Activated naive CD4-positive, alpha-beta T cell treated with anti-CD3 and anti-CD28 coated beads for 36 hours (primary cell): ENCODE data around the gene TRIM69. TPM values are rescaled to one million over a fixed set of nuclear protein-coding genes. Genes with fewer than 3 reads are reported as not detected.

Source experiments
- CTCF ChIA-PET: fragments of 350-600 bp; sonication (Branson Sonifier 250); formaldehyde crosslinking; loops from one replicate; lab custom pipeline; 2021; ENCODE audit warnings: antibody characterized with exemption; lab: Charles Lee
- DNase-seq: peaks from one replicate; pipeline ENCODE4 v3.0.0-alpha.2; 2020
- H3K27ac Mint-ChIP-seq: one replicate; pipeline ENCODE4 v1.8.0; 2021; ENCODE audit warnings: mild to moderate bottlenecking, mixed read lengths
- H3K27me3 Mint-ChIP-seq: one replicate; pipeline ENCODE4 v1.8.0; 2021; ENCODE audit warnings: low read depth, mixed read lengths
- H3K36me3 Mint-ChIP-seq: one replicate; pipeline ENCODE4 v1.8.0; 2021; ENCODE audit warnings: low read depth, mixed read lengths
- H3K4me1 Mint-ChIP-seq: one replicate; pipeline ENCODE4 v1.8.0; 2021; ENCODE audit warnings: low read depth, mixed read lengths
- H3K4me3 Mint-ChIP-seq: one replicate; pipeline ENCODE4 v1.8.0; 2021; ENCODE audit warnings: mild to moderate bottlenecking, moderate library complexity, mixed read lengths
- H3K9me3 Mint-ChIP-seq: one replicate; pipeline ENCODE4 v1.8.0; 2021; ENCODE audit warnings: mixed read lengths
- intact Hi-C: fragments of 100-400 bp; cut with micrococcal nuclease; formaldehyde crosslinking; loops from one replicate; pipeline ENCODE4 v1.15.1; 2023
- total RNA-seq, 2 experiments: library from RNA; stranded (reverse); gene quantifications; one replicate each; pipeline ENCODE4 v1.2.3, GENCODE V29; 2021

The TRIM69 gene
- total RNA-seq, 2 experiments from 2014 or later, result 40.3 to 42.5 TPM

GRCh38 chr15:44788748-44789147, 52.4 kb downstream of the TRIM69 start:
- no peak overlapping the region for H3K4me3 Mint-ChIP-seq
- CTCF ChIA-PET, result interaction anchor here (0.5 to 2.0 kb wide), 6 partner anchors 52 to 498 kb away, joined by 3 to 12 read pairs (median 4); partner anchors contain the start of genes SPG11 and TRIM69
- no peaks in the 10 kb centered on the region for H3K27me3 Mint-ChIP-seq
- H3K4me1 Mint-ChIP-seq, result peaks cover 41% of the 10 kb centered on the region
- peak overlapping the region; percentile 81 for H3K27ac Mint-ChIP-seq
- H3K9me3 Mint-ChIP-seq, result no peaks in the 10 kb centered on the region
- peak; percentile 73 for DNase-seq
- no peaks in the 10 kb centered on the region for H3K36me3 Mint-ChIP-seq
- intact Hi-C loops, result loop anchor here (1.0 kb wide), 4 partner anchors 37 to 242 kb away; no protein-coding TSS in a partner anchor

DNA sequence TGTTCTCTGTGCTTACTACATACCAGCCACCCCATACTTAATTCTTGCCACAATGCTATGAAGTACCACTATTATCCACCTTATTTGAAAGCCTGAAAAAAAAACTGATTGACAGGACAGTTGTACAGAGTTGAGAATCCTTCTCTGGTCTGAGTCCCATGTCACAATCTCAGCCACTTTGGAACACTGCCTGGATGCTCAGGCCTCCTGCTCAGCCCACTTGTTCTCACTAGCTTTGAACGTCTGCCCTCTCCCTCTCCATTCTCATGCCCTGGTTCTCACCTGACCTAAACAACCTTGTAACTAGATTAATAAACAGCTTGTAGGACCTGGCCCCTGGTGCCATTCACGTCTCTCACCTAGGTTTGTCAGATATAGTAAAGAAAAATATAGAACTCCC, 53.9 kb downstream of the TRIM69 start:
- Mint-ChIP-seq H3K4me1 (peaks cover 31% of the 10 kb centered on the region), H3K36me3 (no peaks in the 10 kb centered on the region), H3K4me3 (no peak overlapping the region), H3K27me3 (no peaks in the 10 kb centered on the region), H3K9me3 (no peaks in the 10 kb centered on the region), H3K27ac (no peak overlapping the region)
- DNase-seq, result no peak
- CTCF ChIA-PET, result interaction anchor here (0.5 to 1.1 kb wide), 5 partner anchors 165 to 288 kb away, joined by 3 to 5 read pairs (median 3); no protein-coding TSS in a partner anchor
- intact Hi-C loops, result no loop called here

DNA sequence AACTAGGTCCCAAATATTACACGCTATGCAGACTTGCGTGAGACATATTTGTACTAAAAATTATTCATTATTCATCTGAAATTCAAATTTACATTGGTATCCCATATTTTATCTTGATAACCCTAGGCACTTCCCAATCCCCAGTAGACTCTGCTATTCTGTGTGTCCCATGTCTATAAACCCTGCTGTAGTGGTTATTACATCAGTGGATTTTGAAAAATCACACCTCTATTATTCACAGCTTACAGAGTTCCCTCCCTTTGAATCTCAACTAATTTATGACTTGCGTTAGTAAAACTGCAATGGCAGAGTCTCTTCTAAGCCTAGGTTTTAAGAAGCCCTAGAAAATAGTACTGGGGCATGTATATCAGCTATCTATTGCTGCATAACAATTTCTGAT, 54.3 kb downstream of the TRIM69 start:
- Mint-ChIP-seq H3K27me3 (no peaks in the 10 kb centered on the region), H3K27ac (no peak overlapping the region), H3K36me3 (no peaks in the 10 kb centered on the region), H3K4me3 (no peak overlapping the region), H3K4me1 (peaks cover 31% of the 10 kb centered on the region), H3K9me3 (no peaks in the 10 kb centered on the region)
- intact Hi-C loops, result no loop called here
- no peak for DNase-seq
- CTCF ChIA-PET, result interaction anchor here (0.5 to 1.1 kb wide), 5 partner anchors 165 to 289 kb away, joined by 3 to 5 read pairs (median 3); no protein-coding TSS in a partner anchor

- CTCF ChIA-PET, result no interaction called here
- intact Hi-C loops, result no loop called here
- no peak for DNase-seq
- no peak overlapping the region for H3K27ac Mint-ChIP-seq
- no peaks in the 10 kb centered on the region for H3K9me3 Mint-ChIP-seq
- peaks cover 3% of the 10 kb centered on the region for H3K27me3 Mint-ChIP-seq
- no peaks in the 10 kb centered on the region for H3K36me3 Mint-ChIP-seq
- H3K4me3 Mint-ChIP-seq, result no peak overlapping the region
- peaks cover 23% of the 10 kb centered on the region for H3K4me1 Mint-ChIP-seq
Measured at GRCh38 chr15:44792715-44793114, 56.4 kb downstream of the TRIM69 start.

DNA sequence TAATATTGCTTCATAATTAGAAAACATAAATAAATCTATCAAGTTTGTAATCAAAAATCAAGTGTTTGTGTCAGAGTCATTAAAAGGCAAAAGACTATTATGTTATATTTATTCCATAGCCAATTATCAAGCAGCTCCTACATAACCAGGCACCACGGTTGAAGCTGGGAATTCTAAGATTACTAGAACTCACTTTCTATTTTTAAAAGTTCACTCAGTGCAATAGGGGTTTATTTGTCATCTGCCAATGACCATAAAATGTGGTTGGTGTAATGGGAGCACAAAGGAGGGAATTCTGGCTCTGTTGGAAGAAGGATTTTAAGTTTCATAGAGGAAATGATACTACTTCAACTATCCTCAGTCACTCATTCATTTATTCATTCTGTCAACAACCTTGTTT, 57.7 kb downstream of the TRIM69 start:
- intact Hi-C loops, result no loop called here
- Mint-ChIP-seq H3K4me3 (no peak overlapping the region), H3K27ac (no peak overlapping the region), H3K9me3 (no peaks in the 10 kb centered on the region), H3K4me1 (peaks cover 11% of the 10 kb centered on the region), H3K27me3 (peaks cover 5% of the 10 kb centered on the region), H3K36me3 (no peaks in the 10 kb centered on the region)
- DNase-seq, result no peak
- CTCF ChIA-PET, result no interaction called here

- Mint-ChIP-seq H3K27ac (no peak overlapping the region), H3K27me3 (peaks cover 5% of the 10 kb centered on the region), H3K36me3 (no peaks in the 10 kb centered on the region), H3K9me3 (no peaks in the 10 kb centered on the region), H3K4me1 (no peaks in the 10 kb centered on the region), H3K4me3 (no peak overlapping the region)
- CTCF ChIA-PET, result no interaction called here
- no peak for DNase-seq
- intact Hi-C loops, result no loop called here
Measured at GRCh38 chr15:44796508-44796907, 60.2 kb downstream of the TRIM69 start.

DNA sequence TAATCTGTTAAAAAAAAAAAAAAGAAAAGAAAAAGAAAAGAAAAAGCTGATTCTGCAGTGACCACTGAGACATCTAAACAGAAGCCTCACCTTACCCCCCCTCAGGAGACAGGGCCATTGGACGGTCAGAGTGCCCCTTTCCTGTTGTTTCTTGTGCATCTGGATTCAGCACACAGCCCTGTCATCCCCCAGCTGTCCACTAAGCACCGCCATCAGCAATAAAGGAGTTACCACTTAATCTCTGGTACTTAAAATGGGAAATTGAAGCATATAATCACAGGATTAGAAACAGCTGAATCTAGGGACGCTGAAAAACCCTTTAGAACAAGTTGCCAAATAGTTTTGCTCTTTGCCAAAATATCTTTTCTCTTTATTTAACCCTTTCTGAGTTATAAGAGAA, 62.5 kb downstream of the TRIM69 start:
- DNase-seq, result no peak
- no peaks in the 10 kb centered on the region for H3K36me3 Mint-ChIP-seq
- CTCF ChIA-PET, result interaction anchor here (0.6 to 1.0 kb wide), 4 partner anchors 7 to 260 kb away, joined by 3 to 5 read pairs (median 4); no protein-coding TSS in a partner anchor

DNA sequence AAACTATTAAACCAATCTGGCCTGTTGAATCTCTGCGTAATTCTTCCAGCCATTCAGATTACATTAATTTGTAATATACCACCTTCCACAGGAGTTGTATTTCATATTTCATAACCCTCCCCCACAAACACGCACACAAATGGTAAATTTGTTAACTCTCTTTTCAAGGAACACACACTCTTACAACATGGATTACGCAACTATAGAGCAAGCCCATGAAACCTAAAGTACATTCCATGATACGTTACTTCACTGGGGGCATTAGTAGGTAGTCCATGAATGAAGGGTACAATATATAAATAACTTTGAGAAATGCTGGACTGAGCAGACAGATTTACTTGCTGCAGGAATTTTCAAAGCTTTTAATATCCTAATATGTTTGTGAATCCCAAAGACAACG, 65.0 kb downstream of the TRIM69 start:
- Mint-ChIP-seq H3K4me3 (no peak overlapping the region), H3K9me3 (no peaks in the 10 kb centered on the region), H3K4me1 (peaks cover 2% of the 10 kb centered on the region), H3K36me3 (no peaks in the 10 kb centered on the region), H3K27me3 (peaks cover 5% of the 10 kb centered on the region), H3K27ac (no peak overlapping the region)
- intact Hi-C loops, result no loop called here
- CTCF ChIA-PET, result no interaction called here
- DNase-seq, result no peak

More for the DNA sequence above, 62.5 kb downstream of the TRIM69 start:
- Mint-ChIP-seq H3K4me3 (no peak overlapping the region), H3K4me1 (peaks cover 2% of the 10 kb centered on the region), H3K9me3 (no peaks in the 10 kb centered on the region), H3K27me3 (peaks cover 5% of the 10 kb centered on the region), H3K27ac (no peak overlapping the region)
- intact Hi-C loops, result no loop called here

DNA sequence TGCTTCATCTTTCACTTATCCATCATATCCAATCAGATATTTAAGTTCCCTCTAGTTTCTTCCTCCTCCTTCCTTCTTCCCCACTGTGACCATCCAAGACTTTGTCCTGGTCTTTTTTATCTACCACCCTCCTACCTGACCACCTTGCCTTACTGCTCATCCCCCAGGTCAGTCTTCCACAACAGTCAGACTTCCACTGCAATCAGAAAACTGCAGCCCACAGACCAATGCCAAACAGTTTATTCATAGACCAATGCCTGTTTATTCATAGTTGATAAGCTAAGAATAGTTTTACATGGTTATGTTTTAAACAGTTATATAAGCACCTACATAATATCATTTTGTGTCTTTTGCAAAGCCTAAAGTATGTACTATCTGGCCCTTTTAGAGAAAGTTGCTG, 65.5 kb downstream of the TRIM69 start:
- CTCF ChIA-PET, result no interaction called here
- DNase-seq, result no peak
- Mint-ChIP-seq H3K36me3 (no peaks in the 10 kb centered on the region), H3K4me3 (no peak overlapping the region), H3K9me3 (no peaks in the 10 kb centered on the region), H3K4me1 (peaks cover 2% of the 10 kb centered on the region), H3K27ac (no peak overlapping the region), H3K27me3 (peaks cover 5% of the 10 kb centered on the region)
- intact Hi-C loops, result no loop called here

GRCh38 chr15:44802336-44802735, 66.0 kb downstream of the TRIM69 start:
- Mint-ChIP-seq H3K4me3 (no peak overlapping the region), H3K27me3 (peaks cover 3% of the 10 kb centered on the region), H3K4me1 (peaks cover 2% of the 10 kb centered on the region), H3K27ac (no peak overlapping the region), H3K36me3 (no peaks in the 10 kb centered on the region), H3K9me3 (no peaks in the 10 kb centered on the region)
- CTCF ChIA-PET, result no interaction called here
- no peak for DNase-seq
- intact Hi-C loops, result no loop called here

DNA sequence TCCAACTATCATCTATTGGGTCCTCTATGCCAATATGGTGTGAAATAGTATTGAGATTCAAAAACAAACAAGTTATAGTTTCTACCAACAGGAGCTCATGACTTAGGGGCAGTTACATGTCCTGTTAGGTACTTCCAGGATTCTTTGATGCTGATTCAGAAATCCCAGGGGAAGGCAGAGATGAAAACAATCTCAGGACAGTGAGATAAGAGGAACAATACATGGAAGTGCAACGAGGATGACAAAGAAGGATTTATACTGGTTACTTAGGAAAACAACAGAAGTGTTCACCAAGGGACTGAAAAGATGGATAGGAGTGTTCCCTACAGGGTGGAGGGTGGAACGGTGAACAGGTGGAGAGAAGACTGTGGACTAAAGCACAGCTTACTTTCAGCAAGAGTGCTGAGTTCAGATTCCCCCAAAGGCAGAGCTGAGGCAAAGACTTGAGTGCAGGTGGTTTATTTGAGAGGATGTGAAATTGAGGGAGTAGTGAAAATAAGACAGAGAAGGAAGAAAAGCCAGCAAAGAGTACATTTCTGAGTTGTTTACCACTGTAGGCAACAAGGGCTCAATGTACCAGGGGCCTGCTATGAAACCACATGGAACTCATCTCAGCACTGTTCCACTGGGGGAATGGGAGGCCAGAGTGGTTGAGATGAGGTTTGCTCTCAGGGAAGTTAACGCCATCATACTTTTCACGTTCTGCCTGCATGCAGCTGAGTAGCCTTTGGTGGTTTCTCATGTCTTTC, 68.1 kb downstream of the TRIM69 start:
- Mint-ChIP-seq H3K4me3 (no peak overlapping the region), H3K4me1 (peaks cover 2% of the 10 kb centered on the region), H3K27me3 (no peaks in the 10 kb centered on the region), H3K27ac (no peak overlapping the region), H3K9me3 (no peaks in the 10 kb centered on the region), H3K36me3 (no peaks in the 10 kb centered on the region)
- CTCF ChIA-PET, result interaction anchor here (0.6 kb wide), 1 partner anchor 165 kb away, joined by 3 read pairs; no protein-coding TSS in a partner anchor
- intact Hi-C loops, result no loop called here
- DNase-seq, result no peak

DNA sequence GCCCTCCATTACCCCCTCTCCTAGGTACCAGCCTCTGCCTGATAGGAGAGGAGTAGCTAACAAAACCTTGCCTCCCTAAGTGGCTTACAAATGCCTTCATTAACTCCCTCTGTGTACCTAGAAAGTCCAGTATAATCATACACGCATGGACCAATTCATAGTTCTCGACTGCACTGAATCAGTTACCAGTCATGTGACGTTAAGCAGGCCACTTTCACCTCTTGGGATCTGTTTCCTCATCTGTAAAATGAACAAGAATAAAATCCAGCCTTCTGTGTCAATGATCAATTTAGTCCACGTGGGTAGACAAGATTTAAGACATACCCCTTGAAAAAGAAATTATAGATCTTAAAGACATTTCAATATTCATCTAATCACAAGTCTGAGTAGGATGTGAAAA, 72.2 kb downstream of the TRIM69 start:
- Mint-ChIP-seq H3K4me1 (no peaks in the 10 kb centered on the region), H3K9me3 (no peaks in the 10 kb centered on the region), H3K4me3 (no peak overlapping the region), H3K27me3 (no peaks in the 10 kb centered on the region), H3K27ac (no peak overlapping the region), H3K36me3 (no peaks in the 10 kb centered on the region)
- intact Hi-C loops, result no loop called here
- CTCF ChIA-PET, result no interaction called here
- no peak for DNase-seq

GRCh38 chr15:44810237-44810636, 73.9 kb downstream of the TRIM69 start:
- H3K9me3 Mint-ChIP-seq, result no peaks in the 10 kb centered on the region
- no peak overlapping the region for H3K27ac Mint-ChIP-seq
- H3K4me3 Mint-ChIP-seq, result no peak overlapping the region
- DNase-seq, result no peak
- no peaks in the 10 kb centered on the region for H3K27me3 Mint-ChIP-seq
- intact Hi-C loops, result no loop called here
- H3K36me3 Mint-ChIP-seq, result no peaks in the 10 kb centered on the region
- peaks cover 2% of the 10 kb centered on the region for H3K4me1 Mint-ChIP-seq
- CTCF ChIA-PET, result interaction anchor here (0.7 kb wide), 1 partner anchor 72 kb away, joined by 3 read pairs; no protein-coding TSS in a partner anchor
